SK-N-SH treated with all-trans-retinoic acid at 6 μM for 48 hours (cell line): ENCODE data around the gene PARD3.

ENCODE experiments used
- CSDC2 ChIP-seq: fragments of 250-450 bp; sonication (Bioruptor Pico); IDR thresholded peaks from 2 replicates; pipeline ENCODE4 v1.5.0; 2020; ENCODE audit warnings: mild to moderate bottlenecking, moderate library complexity
- CSRNP3 ChIP-seq: fragments of 250-450 bp; sonication (Bioruptor Pico); IDR thresholded peaks from 2 replicates; pipeline ENCODE4 v1.5.1; 2021; ENCODE audit warnings: mild to moderate bottlenecking, moderate library complexity
- OSR1 ChIP-seq: fragments of 250-450 bp; sonication (Bioruptor Pico); IDR thresholded peaks from 2 replicates; pipeline ENCODE4 v1.8.0; 2022; ENCODE audit warnings: moderate library complexity, mild to moderate bottlenecking, inconsistent platforms
- RARB ChIP-seq: fragments of 250-450 bp; sonication (Bioruptor Pico); IDR thresholded peaks from 2 replicates; pipeline ENCODE4 v1.8.0; 2021; ENCODE audit warnings: mild to moderate bottlenecking, moderate library complexity
- TSHZ2 ChIP-seq: fragments of 250-450 bp; sonication (Bioruptor Pico); IDR thresholded peaks from 2 replicates; pipeline ENCODE4 v1.5.0; 2020; ENCODE audit warnings: mild to moderate bottlenecking, moderate library complexity
- ZFP30 ChIP-seq: fragments of 450-650 bp; formaldehyde crosslinking; IDR thresholded peaks from 2 replicates; pipeline ENCODE4 v1.5.0; 2022; ENCODE audit warnings: mild to moderate bottlenecking, moderate library complexity
- ZNF8 ChIP-seq: fragments of 450-650 bp; formaldehyde crosslinking; IDR thresholded peaks from 2 replicates; pipeline ENCODE4 v1.5.0; 2020; ENCODE audit warnings: mild to moderate bottlenecking, moderate library complexity
- TF ChIP-seq, protein P1 (sequence below): fragments of 250-450 bp; sonication (Bioruptor Pico); IDR thresholded peaks from 2 replicates; pipeline ENCODE4 v1.8.0; 2020; ENCODE audit warnings: mild to moderate bottlenecking, moderate library complexity, borderline replicate concordance
- TF ChIP-seq, protein P2 (sequence below): fragments of 250-450 bp; sonication (Bioruptor Pico); IDR thresholded peaks from 2 replicates; pipeline ENCODE4 v1.5.1; 2020; ENCODE audit warnings: low read depth, mild to moderate bottlenecking, moderate library complexity

DNA sequence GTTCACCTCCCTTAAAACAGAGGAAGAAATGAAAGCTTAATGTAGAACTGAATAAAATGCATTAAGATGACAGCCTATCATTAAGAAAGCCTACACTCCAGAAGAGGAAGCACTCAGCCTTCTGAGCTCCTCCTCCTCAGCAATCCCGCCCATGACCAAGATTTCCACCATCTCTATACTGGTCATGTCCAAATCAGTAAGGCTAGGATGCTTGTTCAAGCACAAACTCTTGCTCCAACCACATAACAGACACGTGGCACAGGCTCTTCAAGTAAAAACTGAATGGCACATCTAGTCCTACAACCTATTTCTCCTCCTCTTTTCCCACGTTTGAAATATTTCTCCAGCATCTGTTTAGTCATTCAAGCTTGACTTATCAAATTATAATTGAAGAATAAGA is 454.1 kb downstream of the PARD3 start:
- TF ChIP-seq, protein P1, sequence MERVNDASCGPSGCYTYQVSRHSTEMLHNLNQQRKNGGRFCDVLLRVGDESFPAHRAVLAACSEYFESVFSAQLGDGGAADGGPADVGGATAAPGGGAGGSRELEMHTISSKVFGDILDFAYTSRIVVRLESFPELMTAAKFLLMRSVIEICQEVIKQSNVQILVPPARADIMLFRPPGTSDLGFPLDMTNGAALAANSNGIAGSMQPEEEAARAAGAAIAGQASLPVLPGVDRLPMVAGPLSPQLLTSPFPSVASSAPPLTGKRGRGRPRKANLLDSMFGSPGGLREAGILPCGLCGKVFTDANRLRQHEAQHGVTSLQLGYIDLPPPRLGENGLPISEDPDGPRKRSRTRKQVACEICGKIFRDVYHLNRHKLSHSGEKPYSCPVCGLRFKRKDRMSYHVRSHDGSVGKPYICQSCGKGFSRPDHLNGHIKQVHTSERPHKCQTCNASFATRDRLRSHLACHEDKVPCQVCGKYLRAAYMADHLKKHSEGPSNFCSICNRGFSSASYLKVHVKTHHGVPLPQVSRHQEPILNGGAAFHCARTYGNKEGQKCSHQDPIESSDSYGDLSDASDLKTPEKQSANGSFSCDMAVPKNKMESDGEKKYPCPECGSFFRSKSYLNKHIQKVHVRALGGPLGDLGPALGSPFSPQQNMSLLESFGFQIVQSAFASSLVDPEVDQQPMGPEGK (CRISPR knock-in tag): no peak
- TF ChIP-seq RARB (CRISPR knock-in tag) (no peak), TSHZ2 (CRISPR knock-in tag) (no peak), CSRNP3 (CRISPR knock-in tag) (no peak), CSDC2 (no peak), ZNF8 (CRISPR knock-in tag) (no peak), ZFP30 (CRISPR knock-in tag) (no peak), OSR1 (CRISPR knock-in tag) (no peak)
- TF ChIP-seq, protein P2, sequence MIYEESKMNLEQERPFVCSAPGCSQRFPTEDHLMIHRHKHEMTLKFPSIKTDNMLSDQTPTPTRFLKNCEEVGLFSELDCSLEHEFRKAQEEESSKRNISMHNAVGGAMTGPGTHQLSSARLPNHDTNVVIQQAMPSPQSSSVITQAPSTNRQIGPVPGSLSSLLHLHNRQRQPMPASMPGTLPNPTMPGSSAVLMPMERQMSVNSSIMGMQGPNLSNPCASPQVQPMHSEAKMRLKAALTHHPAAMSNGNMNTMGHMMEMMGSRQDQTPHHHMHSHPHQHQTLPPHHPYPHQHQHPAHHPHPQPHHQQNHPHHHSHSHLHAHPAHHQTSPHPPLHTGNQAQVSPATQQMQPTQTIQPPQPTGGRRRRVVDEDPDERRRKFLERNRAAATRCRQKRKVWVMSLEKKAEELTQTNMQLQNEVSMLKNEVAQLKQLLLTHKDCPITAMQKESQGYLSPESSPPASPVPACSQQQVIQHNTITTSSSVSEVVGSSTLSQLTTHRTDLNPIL (CRISPR knock-in tag): no peak
